ENCODE measurements around the gene ANKS1B. TPM values are rescaled to one million over a fixed set of nuclear protein-coding genes. Genes with fewer than 3 reads are reported as not detected.

The ANKS1B gene
- total and polyA plus RNA-seq, 7 donors: 1.0 to 57.3 (median 30.1) TPM; not detected in 1

- Histone ChIP-seq H3K9me3 (no peaks in the 10 kb centered on the region), H3K27ac (no peak overlapping the region), H3K27me3 (no peaks in the 10 kb centered on the region), H3K4me1 (no peaks in the 10 kb centered on the region), H3K4me3 (no peak overlapping the region), H3K36me3 (no peaks in the 10 kb centered on the region)
- DNase-seq: no peak
- no peak for TF ChIP-seq POLR2A (IDR thresholded peaks at IDR 0.05)
- TF ChIP-seq POLR2AphosphoS5 (IDR thresholded peaks at IDR 0.05): no peak
- TF ChIP-seq EP300 (IDR thresholded peaks at IDR 0.05): no peak
- no peak for TF ChIP-seq CTCF (IDR thresholded peaks at IDR 0.05)
- intact Hi-C loops (cut with DNase I): no loop called here
- WGBS, 2 donors: 35 to 36% methylated on average over 3 of the region's 3 CpGs
Observed at GRCh38 chr12:99093166-99093565, 891.6 kb downstream of the ANKS1B start.

DNA sequence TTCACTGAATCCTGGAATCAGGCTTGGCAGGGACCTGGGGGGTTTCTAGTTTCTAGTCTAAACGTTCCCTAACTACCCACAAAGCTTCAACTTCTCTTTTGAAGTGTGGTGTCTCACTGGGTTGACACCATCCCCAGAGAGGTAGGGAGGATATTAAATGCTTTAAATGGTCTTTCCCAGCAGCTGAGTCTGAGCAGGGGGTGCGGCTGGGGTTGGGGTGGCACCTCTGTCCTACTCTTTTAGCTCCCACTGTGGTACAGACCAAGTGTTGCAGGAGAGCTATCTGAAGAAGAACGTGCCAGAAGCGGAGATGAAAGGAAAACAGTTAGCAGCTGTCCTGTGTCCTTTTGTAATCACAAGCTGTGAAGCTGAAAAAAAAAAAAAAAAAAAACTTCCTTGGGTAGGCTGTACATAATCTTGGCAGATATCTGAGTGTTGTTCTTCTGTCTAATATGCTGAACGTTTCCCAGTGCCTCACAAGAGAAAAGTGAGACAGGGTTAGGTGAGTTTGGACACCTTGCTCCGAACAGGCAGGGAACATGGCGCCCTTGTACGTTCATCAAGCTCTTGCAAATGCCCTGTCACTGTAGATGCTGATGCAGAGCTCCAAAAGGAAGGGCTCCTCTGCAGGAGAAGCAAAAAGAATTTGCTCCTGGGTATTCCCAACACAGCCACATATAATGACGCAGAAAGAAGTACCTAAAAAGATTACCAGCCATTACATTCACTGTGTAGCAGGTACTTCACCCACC, 892.5 kb downstream of the ANKS1B start:
- Histone ChIP-seq H3K4me1 (no peaks in the 10 kb centered on the region), H3K4me3 (no peak overlapping the region), H3K9me3 (no peaks in the 10 kb centered on the region), H3K36me3 (no peaks in the 10 kb centered on the region), H3K27ac (no peak overlapping the region), H3K27me3 (no peaks in the 10 kb centered on the region)
- 69% methylated on average over 9 of the region's 9 CpGs for WGBS, 2 donors
- DNase-seq: no peak
- intact Hi-C loops (cut with DNase I): no loop called here
- no peak for TF ChIP-seq CTCF (IDR thresholded peaks at IDR 0.05)
- TF ChIP-seq POLR2A (IDR thresholded peaks at IDR 0.05): no peak
- TF ChIP-seq POLR2AphosphoS5 (IDR thresholded peaks at IDR 0.05): no peak
- TF ChIP-seq EP300 (IDR thresholded peaks at IDR 0.05): no peak

GRCh38 chr12:99087278-99087677, 897.5 kb downstream of the ANKS1B start:
- H3K36me3 ChIP-seq: peaks cover 0 to 12% (median 0%) of the 10 kb centered on the region in 4 donors
- H3K27me3 ChIP-seq: no peaks in the 10 kb centered on the region
- H3K4me3 ChIP-seq: no peak overlapping the region
- no peak overlapping the region for H3K27ac ChIP-seq
- 58 to 74% methylated on average over 5 of the region's 5 CpGs for WGBS, 2 donors
- TF ChIP-seq EP300 (IDR thresholded peaks at IDR 0.05) (no peak), POLR2A (IDR thresholded peaks at IDR 0.05) (no peak), POLR2AphosphoS5 (IDR thresholded peaks at IDR 0.05) (no peak), CTCF (IDR thresholded peaks at IDR 0.05) (no peak)
- intact Hi-C loops (cut with DNase I): no loop called here
- H3K9me3 ChIP-seq: no peaks in the 10 kb centered on the region
- no peak for DNase-seq
- H3K4me1 ChIP-seq: no peaks in the 10 kb centered on the region

GRCh38 chr12:99079811-99080210, 904.9 kb downstream of the ANKS1B start:
- Histone ChIP-seq H3K9me3 (no peaks in the 10 kb centered on the region), H3K36me3 (peaks cover 0 to 12% (median 0%) of the 10 kb centered on the region in 4 donors), H3K4me1 (no peaks in the 10 kb centered on the region), H3K27me3 (no peaks in the 10 kb centered on the region), H3K27ac (no peak overlapping the region), H3K4me3 (no peak overlapping the region)
- TF ChIP-seq POLR2AphosphoS5 (IDR thresholded peaks at IDR 0.05): no peak
- TF ChIP-seq EP300 (IDR thresholded peaks at IDR 0.05): no peak
- TF ChIP-seq CTCF (IDR thresholded peaks at IDR 0.05): no peak
- TF ChIP-seq POLR2A (IDR thresholded peaks at IDR 0.05): no peak
- intact Hi-C loops (cut with DNase I): no loop called here
- no peak for DNase-seq
- 85 to 88% methylated on average over 15 of the region's 15 CpGs for WGBS, 2 donors
